PFSK-1 (cell line): ENCODE results near the gene CFAP74.

Experiments
- FOXP2 ChIP-seq: optimal IDR thresholded peaks from 2 replicates; pipeline ENCODE3; 2011; ENCODE audit warnings: borderline replicate concordance, control low read depth, inconsistent platforms; ENCODE audit not compliant: insufficient read depth; ENCODE audit errors: extremely low read length, extremely low read depth
- POLR2AphosphoS5 ChIP-seq: IDR thresholded peaks from 2 replicates; pipeline ENCODE4 v1.6.1; 2012; ENCODE audit warnings: low read depth, mild to moderate bottlenecking, control low read depth, low read length, moderate library complexity
- SIN3A ChIP-seq: IDR thresholded peaks from 2 replicates; pipeline ENCODE4 v1.6.1; 2012; ENCODE audit warnings: mild to moderate bottlenecking, low read length, moderate library complexity, borderline replicate concordance; ENCODE audit not compliant: insufficient read depth
- TAF1 ChIP-seq: IDR thresholded peaks from 2 replicates; pipeline ENCODE4 v1.6.1; 2012; ENCODE audit warnings: low read length, control low read depth, borderline replicate concordance; ENCODE audit not compliant: insufficient read depth
- TF ChIP-seq, protein P1 (sequence below), 2 experiments: IDR thresholded peaks; 2 replicates each; pipeline versions ENCODE4 v1.6.1 to v1.8.0; 2011 to 2012; ENCODE audit warnings: low read depth in 2 of 2, low read length in 2 of 2, control low read depth in 1 of 2, inconsistent platforms in 1 of 2, mild to moderate bottlenecking in 1 of 2, moderate library complexity in 1 of 2; ENCODE audit not compliant: insufficient read depth in 1 of 2

GRCh38 chr1:1940123-1940425, 63.5 kb downstream of the CFAP74 start:
- TF ChIP-seq POLR2AphosphoS5 (no peak), TAF1 (no peak), SIN3A (no peak), FOXP2 (no peak)
- TF ChIP-seq, protein P1, sequence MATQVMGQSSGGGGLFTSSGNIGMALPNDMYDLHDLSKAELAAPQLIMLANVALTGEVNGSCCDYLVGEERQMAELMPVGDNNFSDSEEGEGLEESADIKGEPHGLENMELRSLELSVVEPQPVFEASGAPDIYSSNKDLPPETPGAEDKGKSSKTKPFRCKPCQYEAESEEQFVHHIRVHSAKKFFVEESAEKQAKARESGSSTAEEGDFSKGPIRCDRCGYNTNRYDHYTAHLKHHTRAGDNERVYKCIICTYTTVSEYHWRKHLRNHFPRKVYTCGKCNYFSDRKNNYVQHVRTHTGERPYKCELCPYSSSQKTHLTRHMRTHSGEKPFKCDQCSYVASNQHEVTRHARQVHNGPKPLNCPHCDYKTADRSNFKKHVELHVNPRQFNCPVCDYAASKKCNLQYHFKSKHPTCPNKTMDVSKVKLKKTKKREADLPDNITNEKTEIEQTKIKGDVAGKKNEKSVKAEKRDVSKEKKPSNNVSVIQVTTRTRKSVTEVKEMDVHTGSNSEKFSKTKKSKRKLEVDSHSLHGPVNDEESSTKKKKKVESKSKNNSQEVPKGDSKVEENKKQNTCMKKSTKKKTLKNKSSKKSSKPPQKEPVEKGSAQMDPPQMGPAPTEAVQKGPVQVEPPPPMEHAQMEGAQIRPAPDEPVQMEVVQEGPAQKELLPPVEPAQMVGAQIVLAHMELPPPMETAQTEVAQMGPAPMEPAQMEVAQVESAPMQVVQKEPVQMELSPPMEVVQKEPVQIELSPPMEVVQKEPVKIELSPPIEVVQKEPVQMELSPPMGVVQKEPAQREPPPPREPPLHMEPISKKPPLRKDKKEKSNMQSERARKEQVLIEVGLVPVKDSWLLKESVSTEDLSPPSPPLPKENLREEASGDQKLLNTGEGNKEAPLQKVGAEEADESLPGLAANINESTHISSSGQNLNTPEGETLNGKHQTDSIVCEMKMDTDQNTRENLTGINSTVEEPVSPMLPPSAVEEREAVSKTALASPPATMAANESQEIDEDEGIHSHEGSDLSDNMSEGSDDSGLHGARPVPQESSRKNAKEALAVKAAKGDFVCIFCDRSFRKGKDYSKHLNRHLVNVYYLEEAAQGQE (IDR thresholded peaks at IDR 0.05; ENCODE audit: insufficient read depth in 1 of 2, low read depth in 2 of 2, low read length in 2 of 2) = no peak
